Tibial nerve (tissue), 3 donors: ENCODE data around the gene PWWP2B.

ENCODE experiments used
- EP300 ChIP-seq, 2 donors: sonication (generic); formaldehyde crosslinking; IDR thresholded peaks; one replicate each; pipeline ENCODE4 v1.6.1; 2017; ENCODE audit warnings: antibody characterized with exemption in 2 of 2, mild to moderate bottlenecking in 1 of 2
- POLR2A ChIP-seq, 2 donors: fragments of 450-650 bp; IDR thresholded peaks; one replicate each; pipeline ENCODE4 v1.6.1; 2017; ENCODE audit warnings: antibody characterized with exemption in 2 of 2, mild to moderate bottlenecking in 2 of 2, moderate library complexity in 2 of 2

GRCh38 chr10:132375795-132376297 lies 21.2 kb upstream of the PWWP2B start:
- TF ChIP-seq EP300 (IDR thresholded peaks at IDR 0.05) (no peak), POLR2A (IDR thresholded peaks at IDR 0.05) (no peak)
